Activated effector memory CD4-positive, alpha-beta T cell treated with anti-CD3 and anti-CD28 coated beads, Interleukin-2, amount 50 U/mL, for 16 hours (primary cell): ENCODE measurements around the gene CCR9.
A peak's percentile ranks its signal among the peaks of the same experiment; 100 is the strongest.

Experiments
- DNase-seq: peaks from one replicate; pipeline ENCODE4 v3.0.0-alpha.2; 2020

The CCR9 gene

GRCh38 chr3:45873638-45874037 lies 12.7 kb upstream of the CCR9 start:
- no peak for DNase-seq

DNA sequence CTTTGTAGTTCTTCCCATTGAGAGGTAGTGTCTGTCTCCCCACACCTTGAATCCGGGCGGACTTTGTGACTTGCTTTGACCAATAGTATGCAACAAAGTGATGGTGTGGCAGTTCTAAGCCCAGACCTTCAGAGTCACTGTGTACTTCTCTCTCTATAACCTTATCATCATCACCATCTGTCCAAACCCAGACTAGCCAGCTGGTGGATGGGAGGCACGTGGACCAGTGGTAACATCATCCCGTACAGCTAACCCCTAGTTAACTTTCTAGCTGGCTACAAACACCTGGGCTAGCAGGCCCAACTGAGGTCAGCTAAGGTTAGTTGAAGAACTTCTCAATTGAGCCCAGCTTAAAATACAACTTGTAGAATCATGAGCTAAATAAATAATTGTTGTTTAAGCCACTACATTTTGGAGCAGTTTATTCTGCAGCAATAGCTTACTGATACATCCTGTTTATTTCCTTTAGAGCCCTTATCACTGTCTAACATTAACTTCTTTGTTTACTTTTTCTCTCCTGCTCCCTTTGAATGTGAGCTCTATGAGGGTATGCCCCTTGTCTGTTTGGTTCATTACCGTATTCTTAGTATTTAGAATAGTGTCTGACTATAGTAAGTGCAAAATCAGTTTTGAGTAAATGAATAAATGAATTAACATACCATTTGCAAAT lies 11.5 kb upstream of the CCR9 start:
- no peak for DNase-seq

GRCh38 chr3:45878124-45878523 lies 8.2 kb upstream of the CCR9 start:
- no peak for DNase-seq

DNA sequence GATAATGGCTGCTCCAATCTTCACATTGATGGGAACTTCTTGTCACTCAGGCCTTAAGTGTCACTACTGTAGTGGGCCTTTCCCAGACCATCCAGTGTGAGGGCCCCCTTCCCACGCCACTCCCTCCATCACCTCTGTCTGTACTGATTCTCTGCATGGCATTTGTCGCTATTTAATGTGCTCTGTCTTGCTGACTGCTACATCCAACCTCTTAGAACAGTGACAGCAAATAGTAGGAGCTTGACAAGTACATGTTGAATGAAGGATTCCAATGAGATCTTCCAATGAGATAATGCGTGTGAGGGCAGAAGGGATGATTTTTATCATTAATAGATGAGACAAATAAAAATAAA lies 5.6 kb upstream of the CCR9 start:
- no peak for DNase-seq

GRCh38 chr3:45881078-45882022 lies 5.0 kb upstream of the CCR9 start:
- DNase-seq: peak; percentile 70

DNA sequence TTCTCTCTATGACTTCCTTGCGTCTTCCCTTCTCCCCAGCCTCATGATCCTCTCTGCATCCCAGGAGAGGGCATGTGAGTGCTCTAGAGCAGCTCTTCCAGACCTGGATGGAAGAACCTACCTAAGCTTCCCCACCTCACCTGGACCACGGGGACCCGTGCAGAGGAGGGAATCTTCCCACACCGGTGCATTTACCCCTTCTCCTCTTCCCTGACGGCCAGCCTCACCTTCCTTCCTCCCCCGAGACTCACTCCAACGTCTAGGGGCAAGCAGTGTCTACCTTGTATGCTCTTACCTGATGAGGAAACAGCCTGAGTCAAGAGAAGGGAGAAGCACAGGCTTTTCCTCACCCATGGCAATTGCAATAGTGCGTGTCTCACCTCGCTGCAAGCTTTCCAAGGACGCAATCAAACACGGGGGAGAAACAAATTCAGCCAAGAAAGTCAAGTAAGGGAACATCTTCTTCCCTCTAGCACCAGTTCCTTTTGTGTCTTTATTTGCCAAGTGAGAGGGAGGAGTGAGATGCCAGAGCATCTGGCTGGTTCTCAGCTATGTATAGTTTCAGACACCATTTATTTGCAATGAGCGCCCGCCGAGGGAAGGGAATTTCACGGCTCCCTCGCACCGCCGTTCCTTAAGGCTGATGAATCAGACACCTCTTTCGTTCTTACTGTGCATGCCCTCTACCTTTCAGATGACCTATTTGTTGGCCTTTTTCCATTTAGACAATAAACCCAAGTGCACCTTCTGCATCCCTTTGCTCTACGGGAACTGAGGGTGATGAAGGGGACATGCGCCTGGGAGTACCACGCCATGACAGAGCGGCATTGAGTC lies 1.8 kb upstream of the CCR9 start:
- peak; percentile 67 for DNase-seq

DNA sequence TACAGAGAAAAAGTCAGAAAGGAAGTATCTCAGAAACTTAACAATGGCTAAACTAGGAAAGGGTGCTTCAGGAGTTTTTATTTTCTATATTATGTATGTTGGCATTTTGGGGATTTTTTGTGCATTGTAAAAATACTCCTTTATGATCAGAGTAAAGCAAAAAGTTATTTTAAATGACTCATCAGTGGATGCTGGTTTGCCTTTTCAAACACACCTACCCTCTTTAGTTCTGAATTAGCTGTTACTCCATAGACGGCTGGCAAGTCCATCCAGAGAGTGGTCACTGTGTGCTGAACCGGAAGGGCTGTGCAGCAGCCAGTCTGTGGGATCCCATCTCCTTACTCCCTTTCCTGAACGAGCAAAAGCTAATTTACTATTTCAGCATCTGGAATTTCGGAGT lies 942 bp downstream of the CCR9 start:
- DNase-seq: no peak

DNA sequence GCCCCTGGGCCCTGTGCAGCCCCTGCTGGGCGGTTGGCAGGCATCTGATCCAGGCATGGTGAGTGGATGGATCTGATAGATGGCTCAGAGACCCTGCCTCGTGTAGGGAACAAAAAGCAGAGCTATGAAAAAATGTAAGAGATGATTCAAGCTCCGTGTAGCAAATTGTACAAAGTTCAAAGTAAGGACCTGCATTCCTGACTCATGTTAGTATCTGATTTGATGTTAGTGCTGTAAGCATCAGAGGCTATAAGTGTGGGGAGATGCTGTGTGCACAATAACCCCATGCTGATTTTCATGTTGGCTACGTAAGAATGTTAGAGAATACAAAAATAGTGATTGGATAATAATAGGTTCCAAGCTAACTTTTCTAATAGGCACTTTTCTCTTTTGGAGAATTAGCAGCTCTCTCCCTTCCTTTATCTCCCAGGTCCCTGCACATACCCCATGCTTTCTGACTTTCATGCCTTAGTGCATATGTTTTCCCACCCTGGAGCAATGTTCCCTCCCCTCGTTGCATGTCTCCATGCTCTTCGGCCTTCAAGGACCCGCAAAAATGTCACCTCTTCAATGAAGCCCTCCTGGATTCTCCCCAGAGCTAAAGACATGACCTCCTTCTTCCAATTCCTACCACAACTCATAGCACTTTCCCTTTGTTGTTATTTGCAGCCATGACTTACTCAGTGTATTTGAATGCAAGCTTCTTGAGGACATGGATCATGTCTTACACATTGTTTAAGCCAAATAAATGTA lies 1.6 kb downstream of the CCR9 start:
- no peak for DNase-seq

DNA sequence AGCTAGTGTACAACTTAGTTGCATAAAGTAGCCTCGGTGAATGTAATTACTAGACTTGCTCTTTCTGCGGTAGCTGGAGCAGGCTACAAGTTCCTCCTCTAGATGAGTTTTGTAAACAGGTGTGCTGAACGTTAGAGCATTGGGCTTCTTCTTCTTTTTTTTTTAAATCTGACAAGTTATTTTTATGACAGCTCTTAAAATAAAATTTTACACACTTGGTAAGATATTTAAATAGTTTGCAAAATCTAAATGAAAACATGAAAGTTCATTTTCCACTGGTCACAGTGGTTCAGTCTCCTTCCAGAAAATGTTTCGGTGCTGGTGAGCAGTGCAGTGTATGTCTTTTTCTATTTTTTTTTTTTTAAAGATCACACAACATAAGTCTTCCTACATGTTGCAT lies 3.0 kb downstream of the CCR9 start:
- DNase-seq: no peak

DNA sequence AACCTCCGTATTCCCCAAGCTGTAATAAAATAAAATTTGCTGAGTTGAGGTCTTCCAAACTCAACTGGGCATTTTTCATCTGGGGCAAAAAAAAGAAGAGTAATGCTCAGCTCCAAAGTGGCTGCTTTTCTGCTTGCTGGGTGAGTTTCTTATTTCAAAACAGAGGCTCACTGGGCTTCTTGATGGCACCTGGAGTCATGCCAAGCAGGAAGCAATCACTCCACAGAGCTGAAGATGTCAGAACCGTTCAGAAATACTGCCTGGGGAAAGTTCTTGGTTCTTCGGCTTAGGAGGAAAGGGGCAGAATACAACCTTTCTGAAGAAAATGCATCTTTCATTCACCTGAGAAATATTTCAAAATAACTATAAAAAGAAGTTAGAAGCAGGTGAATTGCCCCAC lies 4.1 kb downstream of the CCR9 start:
- DNase-seq: no peak

DNA sequence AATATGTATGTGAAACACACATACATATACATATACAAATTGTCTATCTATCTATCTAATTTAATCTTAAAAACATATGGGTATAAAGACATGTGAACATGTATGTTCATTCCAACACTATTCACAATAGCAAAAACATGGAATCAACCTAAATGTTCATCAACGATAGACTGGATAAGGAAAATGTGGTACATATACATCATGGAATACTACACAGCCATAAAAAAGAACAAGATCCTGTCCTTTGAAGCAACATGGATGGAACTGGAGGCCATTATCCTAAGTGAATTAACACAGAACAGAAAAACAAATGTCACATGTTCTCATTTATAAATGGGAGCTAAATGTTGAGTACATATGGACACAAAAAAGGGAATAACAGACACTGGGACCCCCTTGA lies 5.8 kb downstream of the CCR9 start:
- no peak for DNase-seq

GRCh38 chr3:45894015-45894414 lies 7.7 kb downstream of the CCR9 start:
- no peak for DNase-seq

DNA sequence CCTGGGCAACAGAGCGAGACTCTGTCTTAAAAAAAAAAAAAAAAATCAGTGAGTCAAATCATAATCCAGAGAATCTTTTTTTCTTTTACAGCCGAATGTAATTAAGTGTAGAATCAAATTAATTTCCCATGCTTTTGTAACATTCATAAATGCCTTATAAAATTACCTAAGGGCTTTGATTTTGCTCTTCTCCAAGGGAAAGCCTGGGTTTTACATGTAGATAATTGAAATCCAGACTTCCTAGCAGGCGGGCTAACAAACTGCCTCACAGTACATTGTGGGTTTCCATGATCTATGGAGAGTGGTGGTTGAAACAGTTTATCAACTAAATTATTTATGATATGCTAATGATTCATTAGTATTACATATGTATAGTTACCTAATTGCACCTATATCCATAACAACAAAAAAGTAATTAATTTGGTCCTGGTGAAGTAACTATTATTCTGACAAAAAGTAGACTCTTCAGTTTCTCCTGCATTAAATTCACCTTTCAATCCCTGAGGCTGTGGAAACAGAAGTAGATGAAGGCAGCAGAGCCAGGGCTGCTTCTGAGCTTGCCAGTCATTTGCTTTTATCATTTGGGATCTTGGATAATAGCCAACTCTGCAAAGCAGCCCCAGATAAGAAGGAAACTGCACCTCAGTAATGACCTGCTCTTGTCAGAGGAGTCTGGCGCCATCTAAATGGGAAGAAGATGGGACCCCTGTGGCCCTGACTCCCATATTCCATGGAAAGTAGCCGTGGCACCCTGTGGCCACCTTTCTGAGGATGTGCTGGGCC lies 9.5 kb downstream of the CCR9 start:
- DNase-seq: no peak

- DNase-seq: no peak
These were observed 10.6 kb downstream of the CCR9 start for GRCh38 chr3:45896956-45897355.

DNA sequence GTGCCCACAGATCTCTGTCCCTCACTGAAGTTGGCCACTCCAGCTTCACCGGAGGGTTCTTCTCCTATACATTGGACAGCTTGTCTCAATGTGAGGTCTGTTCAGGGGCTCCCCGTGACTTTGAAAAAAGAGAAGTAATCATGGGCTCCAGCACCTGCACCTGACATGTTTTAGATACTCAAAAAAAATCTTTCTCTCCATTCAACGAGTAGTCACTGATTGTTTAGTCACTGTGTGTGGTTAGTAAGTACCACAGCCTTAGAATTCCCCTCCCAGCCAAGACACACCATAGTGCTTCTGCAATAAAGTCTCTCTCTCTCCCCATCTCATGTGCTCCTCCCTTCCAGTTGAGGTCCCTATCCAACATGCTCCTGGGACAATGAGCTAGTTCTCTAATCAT lies 18.6 kb downstream of the CCR9 start:
- no peak for DNase-seq

GRCh38 chr3:45905755-45906154 lies 19.4 kb downstream of the CCR9 start:
- no peak for DNase-seq

GRCh38 chr3:45906681-45907407 lies 20.5 kb downstream of the CCR9 start:
- no peak for DNase-seq

GRCh38 chr3:45907769-45908705 lies 21.7 kb downstream of the CCR9 start:
- no peak for DNase-seq

DNA sequence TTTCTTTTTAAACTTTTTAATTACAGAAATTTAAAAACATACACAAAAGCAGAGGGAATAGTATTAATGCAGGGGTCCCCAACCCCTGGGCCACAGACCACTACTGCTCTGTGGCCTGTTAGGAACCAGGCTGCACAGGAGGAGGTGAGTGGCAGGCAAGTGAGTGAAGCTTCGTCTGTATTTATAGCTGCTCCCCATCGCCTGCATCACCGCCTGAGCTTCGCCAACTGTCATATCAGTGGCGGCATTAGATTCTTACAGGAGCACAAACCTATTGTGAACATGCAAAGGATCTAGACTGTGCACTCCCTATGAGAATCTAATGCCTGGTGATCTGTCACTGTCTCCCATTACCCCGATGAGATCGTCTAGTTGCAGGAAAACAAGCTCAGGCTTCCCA lies 22.4 kb downstream of the CCR9 start:
- DNase-seq: no peak

- no peak for DNase-seq
These were observed 23.2 kb downstream of the CCR9 start for GRCh38 chr3:45909542-45909941.
